Measurements from ENCODE around the gene EVC2. TPM values are rescaled to one million over a fixed set of nuclear protein-coding genes. Genes with fewer than 3 reads are reported as not detected.

Gene EVC2
- total RNA-seq, 5 donors from 2014 or later (not counting 1 experiment from before 2014, with no cell fraction given), result 1.1 to 2.9 (median 1.8) TPM

DNA sequence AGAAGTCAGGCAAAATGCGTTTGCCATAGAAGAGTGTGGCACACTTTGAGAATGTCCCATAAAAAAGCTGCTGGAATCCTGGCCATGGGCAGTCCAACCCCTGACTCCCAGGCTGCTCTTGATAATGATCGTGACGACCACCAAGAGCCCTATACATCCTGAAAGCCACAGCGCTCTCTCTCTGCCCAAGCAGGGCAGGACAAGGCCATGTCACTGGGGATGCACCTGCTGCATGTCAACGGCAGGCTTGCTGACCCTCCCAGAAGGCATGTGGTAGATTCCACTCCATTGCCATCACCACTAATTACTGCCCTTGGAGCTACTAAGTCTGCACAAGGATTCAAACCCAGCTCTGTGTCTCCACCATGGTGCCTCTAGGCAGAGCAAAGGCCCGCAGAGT is 144.5 kb downstream of the EVC2 start:
- no peaks in the 10 kb centered on the region for H3K9me3 ChIP-seq
- ATAC-seq (replicated peaks in 1 of 4) (no peak), DNase-seq (no peak)
- Mint-ChIP-seq H3K4me1 (no peaks in the 10 kb centered on the region), H3K36me3 (no peaks in the 10 kb centered on the region), H3K27me3 (no peaks in the 10 kb centered on the region), H3K27ac (no peak overlapping the region), H3K4me3 (no peak overlapping the region), H3K9me3 (no peaks in the 10 kb centered on the region)
- H3K4me3 ChIP-seq (ENCODE audit: control insufficient read depth in 1 of 2, extremely low read depth in 1 of 2, low read length in 1 of 2), result no peak overlapping the region
- POLR2A ChIA-PET, result no interaction called here
- peaks cover 0 to 5% of the 10 kb centered on the region in 2 experiments for H3K27me3 ChIP-seq (replicated peaks in 1 of 2; ENCODE audit: control insufficient read depth in 2 of 2, extremely low read depth in 1 of 2, insufficient read depth in 2 of 2, low read length in 1 of 2)
- no peaks in the 10 kb centered on the region for H3K36me3 ChIP-seq (ENCODE audit: control insufficient read depth in 2 of 2, extremely low read depth in 1 of 2, insufficient read depth in 1 of 2, low read length in 1 of 2)
- H3K27ac ChIP-seq (ENCODE audit: low read length), result no peak overlapping the region
- 97% methylated on average over 5 of the region's 6 CpGs for WGBS (ENCODE audit: insufficient coverage)
- H3K4me1 ChIP-seq (ENCODE audit: control insufficient read depth in 1 of 2, extremely low read depth in 1 of 2, insufficient read depth in 2 of 2, low read length in 2 of 2), result no peaks in the 10 kb centered on the region
- CTCF ChIA-PET, result no interaction called here

DNA sequence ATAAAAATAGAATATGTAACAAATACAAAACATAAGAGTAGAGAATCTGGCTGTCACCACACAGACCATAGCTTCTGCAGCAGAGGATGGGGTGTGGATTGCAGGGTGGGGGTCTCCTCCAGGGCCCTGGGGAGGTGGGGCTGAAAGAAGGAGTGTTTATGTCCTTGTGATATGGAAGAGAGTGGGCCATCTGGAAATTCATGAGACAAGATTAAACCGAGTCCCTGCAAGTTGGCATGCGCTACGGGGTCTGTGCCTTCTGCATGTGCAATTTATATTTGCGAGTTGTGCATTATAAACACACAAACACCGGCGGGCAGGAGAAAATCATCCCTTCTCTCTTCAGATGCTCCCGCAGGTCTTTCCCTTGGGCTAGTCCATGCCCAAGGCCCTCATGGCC is 145.9 kb downstream of the EVC2 start:
- Histone ChIP-seq H3K9me3 (no peaks in the 10 kb centered on the region), H3K4me3 (ENCODE audit: control insufficient read depth in 1 of 2, extremely low read depth in 1 of 2, low read length in 1 of 2) (no peak overlapping the region), H3K27ac (ENCODE audit: low read length) (no peak overlapping the region), H3K36me3 (ENCODE audit: control insufficient read depth in 2 of 2, extremely low read depth in 1 of 2, insufficient read depth in 1 of 2, low read length in 1 of 2) (no peaks in the 10 kb centered on the region), H3K27me3 (replicated peaks in 1 of 2; ENCODE audit: control insufficient read depth in 2 of 2, extremely low read depth in 1 of 2, insufficient read depth in 2 of 2, low read length in 1 of 2) (peaks cover 0 to 5% of the 10 kb centered on the region in 2 experiments), H3K4me1 (ENCODE audit: control insufficient read depth in 1 of 2, extremely low read depth in 1 of 2, insufficient read depth in 2 of 2, low read length in 2 of 2) (no peaks in the 10 kb centered on the region)
- ChIA-PET CTCF (no interaction called here), POLR2A (no interaction called here)
- Mint-ChIP-seq H3K36me3 (no peaks in the 10 kb centered on the region), H3K4me1 (no peaks in the 10 kb centered on the region), H3K4me3 (no peak overlapping the region), H3K27ac (no peak overlapping the region), H3K9me3 (no peaks in the 10 kb centered on the region), H3K27me3 (no peaks in the 10 kb centered on the region)
- DNase-seq, result no peak
- no peak for ATAC-seq (replicated peaks in 1 of 4)
- WGBS (ENCODE audit: insufficient coverage), result 93% methylated on average over 6 of the region's 7 CpGs

DNA sequence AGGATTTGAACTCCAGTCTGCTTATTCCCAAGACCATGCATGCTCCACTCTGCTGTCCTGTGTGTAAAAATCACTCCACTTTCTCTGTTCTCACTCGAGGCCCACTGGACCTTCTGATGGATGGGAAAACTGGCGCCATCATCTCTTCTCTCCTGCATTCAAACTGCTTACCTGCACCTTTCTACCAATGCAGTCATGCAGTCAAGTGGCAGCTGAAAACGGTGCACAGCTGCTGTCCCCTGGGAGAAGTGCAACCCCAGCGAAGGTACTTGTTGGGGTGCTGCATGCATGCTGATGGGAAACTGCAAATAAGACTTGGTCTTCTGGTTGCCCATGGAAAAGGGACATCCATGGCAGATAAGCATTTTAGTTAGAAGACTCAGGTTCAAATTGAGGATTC is 147.1 kb downstream of the EVC2 start:
- ATAC-seq (replicated peaks in 1 of 4), result no peak
- Mint-ChIP-seq H3K36me3 (no peaks in the 10 kb centered on the region), H3K27me3 (no peaks in the 10 kb centered on the region), H3K27ac (no peak overlapping the region), H3K4me1 (no peaks in the 10 kb centered on the region), H3K4me3 (no peak overlapping the region), H3K9me3 (no peaks in the 10 kb centered on the region)
- Histone ChIP-seq H3K4me3 (ENCODE audit: control insufficient read depth in 1 of 2, extremely low read depth in 1 of 2, low read length in 1 of 2) (no peak overlapping the region), H3K27me3 (replicated peaks in 1 of 2; ENCODE audit: control insufficient read depth in 2 of 2, extremely low read depth in 1 of 2, insufficient read depth in 2 of 2, low read length in 1 of 2) (peaks cover 0 to 2% of the 10 kb centered on the region in 2 experiments), H3K36me3 (ENCODE audit: control insufficient read depth in 2 of 2, extremely low read depth in 1 of 2, insufficient read depth in 1 of 2, low read length in 1 of 2) (no peaks in the 10 kb centered on the region), H3K27ac (ENCODE audit: low read length) (no peak overlapping the region), H3K4me1 (ENCODE audit: control insufficient read depth in 1 of 2, extremely low read depth in 1 of 2, insufficient read depth in 2 of 2, low read length in 2 of 2) (no peaks in the 10 kb centered on the region), H3K9me3 (no peaks in the 10 kb centered on the region)
- no peak for DNase-seq
- CTCF ChIA-PET, result no interaction called here
- POLR2A ChIA-PET, result no interaction called here
- WGBS (ENCODE audit: insufficient coverage), result 86% methylated on average over 2 of the region's 4 CpGs

DNA sequence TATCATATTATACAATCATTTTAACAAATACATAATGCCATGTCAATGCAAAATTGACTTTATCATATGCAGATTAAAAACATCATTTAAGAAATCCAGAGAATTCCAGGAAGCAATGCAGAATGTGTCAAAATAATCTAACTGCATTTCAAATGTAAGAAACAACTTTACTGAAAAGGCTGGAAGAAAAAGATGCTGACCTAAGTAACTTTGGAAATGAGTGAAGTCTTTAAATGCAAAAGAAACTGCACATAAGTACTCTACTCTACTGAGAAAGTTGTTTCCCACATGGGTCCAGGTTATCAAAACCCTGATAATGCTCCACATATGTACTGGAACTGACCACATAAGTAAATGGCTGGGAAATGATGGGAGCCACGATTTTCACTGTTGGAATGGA is 149.9 kb downstream of the EVC2 start:
- H3K4me3 Mint-ChIP-seq, result no peak overlapping the region
- H3K4me1 Mint-ChIP-seq, result no peaks in the 10 kb centered on the region
- no peak overlapping the region for H3K4me3 ChIP-seq (ENCODE audit: control insufficient read depth in 1 of 2, extremely low read depth in 1 of 2, low read length in 1 of 2)
- H3K4me1 ChIP-seq (ENCODE audit: control insufficient read depth in 1 of 2, extremely low read depth in 1 of 2, insufficient read depth in 2 of 2, low read length in 2 of 2), result no peaks in the 10 kb centered on the region
- H3K9me3 ChIP-seq, result no peaks in the 10 kb centered on the region
- ChIA-PET CTCF (no interaction called here), POLR2A (no interaction called here)
- peaks cover 0 to 4% of the 10 kb centered on the region in 2 donors for H3K27me3 Mint-ChIP-seq
- DNase-seq (no peak), ATAC-seq (replicated peaks in 1 of 4) (no peak)
- H3K36me3 Mint-ChIP-seq, result no peaks in the 10 kb centered on the region
- no peaks in the 10 kb centered on the region for H3K27me3 ChIP-seq (replicated peaks in 1 of 2; ENCODE audit: control insufficient read depth in 2 of 2, extremely low read depth in 1 of 2, insufficient read depth in 2 of 2, low read length in 1 of 2)
- H3K9me3 Mint-ChIP-seq, result no peaks in the 10 kb centered on the region
- H3K36me3 ChIP-seq (ENCODE audit: control insufficient read depth in 2 of 2, extremely low read depth in 1 of 2, insufficient read depth in 1 of 2, low read length in 1 of 2), result no peaks in the 10 kb centered on the region
- no CpG with 5 or more reads among the region's 1 CpG for WGBS (ENCODE audit: insufficient coverage)
- no peak overlapping the region for H3K27ac Mint-ChIP-seq
- no peak overlapping the region for H3K27ac ChIP-seq (ENCODE audit: low read length)

DNA sequence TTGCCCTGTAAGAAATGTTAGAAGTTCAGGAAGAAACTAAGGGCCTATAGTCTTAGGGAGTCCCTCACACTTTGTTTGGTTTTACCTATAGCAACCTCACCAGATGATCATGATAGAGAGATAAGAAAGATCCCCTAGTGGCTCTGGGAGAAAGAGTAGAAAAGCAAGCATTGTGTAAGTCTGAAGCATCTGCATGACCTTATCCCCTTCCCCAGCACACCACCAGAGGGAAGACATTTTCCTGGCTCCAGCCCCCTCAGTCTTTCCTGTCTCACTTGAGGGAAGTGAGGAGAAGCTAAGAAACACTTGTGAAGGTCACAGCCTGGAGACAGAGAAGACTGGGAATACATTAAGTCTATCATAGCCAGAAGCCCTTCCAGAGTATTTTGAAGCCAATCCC is 154.0 kb downstream of the EVC2 start:
- Mint-ChIP-seq H3K36me3 (peaks cover 6% of the 10 kb centered on the region), H3K27ac (no peak overlapping the region), H3K4me3 (no peak overlapping the region), H3K9me3 (peaks cover 7 to 25% (median 13%) of the 10 kb centered on the region in 3 donors), H3K4me1 (no peaks in the 10 kb centered on the region), H3K27me3 (peaks cover 5 to 9% of the 10 kb centered on the region in 2 donors)
- H3K36me3 ChIP-seq (ENCODE audit: control insufficient read depth in 2 of 2, extremely low read depth in 1 of 2, insufficient read depth in 1 of 2, low read length in 1 of 2), result no peaks in the 10 kb centered on the region
- ATAC-seq (replicated peaks in 1 of 4) (no peak), DNase-seq (no peak)
- ChIA-PET CTCF (no interaction called here), POLR2A (no interaction called here)
- no peak overlapping the region for H3K4me3 ChIP-seq (ENCODE audit: control insufficient read depth in 1 of 2, extremely low read depth in 1 of 2, low read length in 1 of 2)
- H3K9me3 ChIP-seq, result no peaks in the 10 kb centered on the region
- H3K27ac ChIP-seq (ENCODE audit: low read length), result no peak overlapping the region
- no peaks in the 10 kb centered on the region for H3K27me3 ChIP-seq (replicated peaks in 1 of 2; ENCODE audit: control insufficient read depth in 2 of 2, extremely low read depth in 1 of 2, insufficient read depth in 2 of 2, low read length in 1 of 2)
- no peaks in the 10 kb centered on the region for H3K4me1 ChIP-seq (ENCODE audit: control insufficient read depth in 1 of 2, extremely low read depth in 1 of 2, insufficient read depth in 2 of 2, low read length in 2 of 2)

DNA sequence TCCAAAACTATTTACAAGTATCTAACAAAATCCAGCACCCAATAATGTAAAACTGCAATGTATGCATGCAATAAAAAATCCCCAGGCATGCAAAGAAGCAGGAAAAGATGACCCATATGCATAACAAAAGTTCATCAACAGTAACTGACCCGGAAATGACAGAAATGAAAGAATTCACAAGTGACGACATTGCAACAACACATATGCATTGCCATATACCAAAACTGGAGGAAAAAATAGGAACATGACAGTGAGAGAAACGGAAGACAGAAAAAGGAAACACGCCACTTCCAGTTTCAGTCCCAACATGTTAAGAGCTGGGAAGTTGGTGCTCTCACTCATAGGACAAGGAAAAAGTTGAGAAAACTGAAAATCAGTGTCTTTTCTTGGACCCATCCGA is 154.6 kb downstream of the EVC2 start:
- Histone ChIP-seq H3K36me3 (ENCODE audit: control insufficient read depth in 2 of 2, extremely low read depth in 1 of 2, insufficient read depth in 1 of 2, low read length in 1 of 2) (no peaks in the 10 kb centered on the region), H3K9me3 (no peaks in the 10 kb centered on the region), H3K4me1 (ENCODE audit: control insufficient read depth in 1 of 2, extremely low read depth in 1 of 2, insufficient read depth in 2 of 2, low read length in 2 of 2) (no peaks in the 10 kb centered on the region), H3K4me3 (ENCODE audit: control insufficient read depth in 1 of 2, extremely low read depth in 1 of 2, low read length in 1 of 2) (no peak overlapping the region), H3K27ac (ENCODE audit: low read length) (no peak overlapping the region), H3K27me3 (replicated peaks in 1 of 2; ENCODE audit: control insufficient read depth in 2 of 2, extremely low read depth in 1 of 2, insufficient read depth in 2 of 2, low read length in 1 of 2) (no peaks in the 10 kb centered on the region)
- no peak overlapping the region for H3K27ac Mint-ChIP-seq
- H3K9me3 Mint-ChIP-seq, result peaks cover 7 to 25% (median 13%) of the 10 kb centered on the region in 3 donors
- CTCF ChIA-PET, result no interaction called here
- H3K27me3 Mint-ChIP-seq, result peaks cover 5 to 9% of the 10 kb centered on the region in 2 donors
- POLR2A ChIA-PET, result no interaction called here
- ATAC-seq (replicated peaks in 1 of 4), result no peak
- H3K4me3 Mint-ChIP-seq, result no peak overlapping the region
- H3K36me3 Mint-ChIP-seq, result peaks cover 6% of the 10 kb centered on the region
- H3K4me1 Mint-ChIP-seq, result no peaks in the 10 kb centered on the region
- no peak for DNase-seq
- WGBS (ENCODE audit: insufficient coverage), result 100% methylated on average over 1 of the region's 5 CpGs

DNA sequence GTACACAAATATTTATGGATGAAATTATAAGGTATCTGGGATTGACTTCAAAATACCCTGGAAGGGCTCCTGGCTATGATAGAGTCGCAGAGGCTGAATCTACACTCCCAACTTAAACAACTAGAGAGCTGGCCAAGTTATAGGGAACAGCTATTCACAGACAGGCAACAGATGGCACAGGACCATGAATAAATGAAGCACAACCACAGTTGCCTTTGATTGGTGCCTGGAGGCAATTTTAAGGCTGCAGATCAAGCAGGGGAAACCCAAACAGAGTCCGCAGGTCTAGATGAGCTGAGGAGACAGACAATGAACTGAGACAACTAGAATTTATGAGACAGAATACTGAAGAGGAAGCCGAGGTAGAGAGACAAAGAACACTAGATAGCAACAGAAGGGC is 155.9 kb downstream of the EVC2 start:
- no peak overlapping the region for H3K4me3 ChIP-seq (ENCODE audit: control insufficient read depth in 1 of 2, extremely low read depth in 1 of 2, low read length in 1 of 2)
- H3K27me3 ChIP-seq (replicated peaks in 1 of 2; ENCODE audit: control insufficient read depth in 2 of 2, extremely low read depth in 1 of 2, insufficient read depth in 2 of 2, low read length in 1 of 2), result no peaks in the 10 kb centered on the region
- H3K9me3 ChIP-seq, result no peaks in the 10 kb centered on the region
- H3K36me3 ChIP-seq (ENCODE audit: control insufficient read depth in 2 of 2, extremely low read depth in 1 of 2, insufficient read depth in 1 of 2, low read length in 1 of 2), result no peaks in the 10 kb centered on the region
- ATAC-seq (replicated peaks in 1 of 4), result no peak
- WGBS (ENCODE audit: insufficient coverage), result 93% methylated on average over 2 of the region's 3 CpGs
- Mint-ChIP-seq H3K27ac (no peak overlapping the region), H3K4me1 (no peaks in the 10 kb centered on the region), H3K36me3 (peaks cover 6% of the 10 kb centered on the region), H3K27me3 (peaks cover 5 to 9% of the 10 kb centered on the region in 2 donors), H3K4me3 (no peak overlapping the region), H3K9me3 (peaks cover 7 to 25% (median 13%) of the 10 kb centered on the region in 3 donors)
- H3K4me1 ChIP-seq (ENCODE audit: control insufficient read depth in 1 of 2, extremely low read depth in 1 of 2, insufficient read depth in 2 of 2, low read length in 2 of 2), result no peaks in the 10 kb centered on the region
- ChIA-PET CTCF (no interaction called here), POLR2A (no interaction called here)
- no peak overlapping the region for H3K27ac ChIP-seq (ENCODE audit: low read length)
- no peak for DNase-seq
